Activated CD8-positive, alpha-beta T cell treated with anti-CD3 and anti-CD28 coated beads for 36 hours (primary cell): ENCODE measurements around the gene SUCLG2. TPM values are rescaled to one million over a fixed set of nuclear protein-coding genes. Genes with fewer than 3 reads are reported as not detected.

ENCODE experiments used
- ATAC-seq: fragments of 200-7000 bp; cut with Tn5 transposase; one replicate; pipeline ENCODE4 v1.10.0; 2021; ENCODE audit warnings: mild to moderate bottlenecking, moderate library complexity
- CTCF ChIA-PET: fragments of 350-600 bp; sonication (Branson Sonifier 250); formaldehyde crosslinking; loops from one replicate; lab custom pipeline; 2021; ENCODE audit warnings: antibody characterized with exemption; lab: Charles Lee
- POLR2A ChIA-PET: fragments of 350-600 bp; sonication (Branson Sonifier 250); formaldehyde crosslinking; loops from one replicate; lab custom pipeline; 2021; ENCODE audit warnings: antibody characterized with exemption; lab: Charles Lee
- DNase-seq: peaks from one replicate; pipeline ENCODE4 v3.0.0-alpha.2; 2020
- H3K27ac Mint-ChIP-seq: one replicate; pipeline ENCODE4 v1.8.0; 2021; ENCODE audit warnings: mild to moderate bottlenecking, mixed read lengths
- H3K27me3 Mint-ChIP-seq: one replicate; pipeline ENCODE4 v1.8.0; 2021; ENCODE audit warnings: mixed read lengths
- H3K36me3 Mint-ChIP-seq: one replicate; pipeline ENCODE4 v1.8.0; 2021; ENCODE audit warnings: low read depth, mixed read lengths
- H3K4me1 Mint-ChIP-seq: one replicate; pipeline ENCODE4 v1.8.0; 2021; ENCODE audit warnings: low read depth, mixed read lengths
- H3K4me3 Mint-ChIP-seq: one replicate; pipeline ENCODE4 v1.8.0; 2021; ENCODE audit warnings: mild to moderate bottlenecking, moderate library complexity, mixed read lengths
- H3K9me3 Mint-ChIP-seq: one replicate; pipeline ENCODE4 v1.8.0; 2021; ENCODE audit warnings: mixed read lengths
- intact Hi-C: fragments of 100-400 bp; cut with micrococcal nuclease; formaldehyde crosslinking; loops from one replicate; pipeline ENCODE4 v1.10.0; 2022
- total RNA-seq, 2 experiments: library from RNA; stranded (reverse); gene quantifications; one replicate each; pipeline ENCODE4 v1.2.3, GENCODE V29; 2021
- TF ChIP-seq, protein P1 (sequence below): fragments of 200-600 bp; IDR thresholded peaks from one replicate; pipeline ENCODE4 v1.8.0; 2022; ENCODE audit warnings: antibody characterized with exemption, mild to moderate bottlenecking

SUCLG2 gene
- total RNA-seq, 2 experiments from 2014 or later, result 61.3 to 65.5 TPM

DNA sequence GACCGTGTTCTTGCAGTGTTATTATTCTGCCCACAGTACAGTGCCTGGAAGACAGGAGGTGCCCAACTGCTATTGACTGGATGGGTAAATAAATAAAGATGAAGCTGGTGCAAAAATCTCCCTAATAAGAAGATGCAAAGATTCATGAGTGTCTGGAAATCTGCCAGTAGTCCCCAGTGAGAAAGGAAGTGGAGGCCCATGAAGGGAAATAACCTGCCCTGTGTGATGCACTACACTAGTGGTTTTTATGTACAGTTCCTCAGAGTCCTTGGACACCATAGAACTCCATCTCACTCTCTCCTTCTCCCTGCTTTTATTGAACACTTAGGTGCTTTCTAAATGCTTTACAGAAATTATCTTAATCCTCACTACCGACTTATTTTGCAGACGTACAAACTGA is 8.3 kb upstream of the SUCLG2 start:
- no peaks in the 10 kb centered on the region for H3K27me3 Mint-ChIP-seq
- ATAC-seq (peak; percentile 49), DNase-seq (no peak)
- no peak overlapping the region for H3K27ac Mint-ChIP-seq
- TF ChIP-seq, protein P1, sequence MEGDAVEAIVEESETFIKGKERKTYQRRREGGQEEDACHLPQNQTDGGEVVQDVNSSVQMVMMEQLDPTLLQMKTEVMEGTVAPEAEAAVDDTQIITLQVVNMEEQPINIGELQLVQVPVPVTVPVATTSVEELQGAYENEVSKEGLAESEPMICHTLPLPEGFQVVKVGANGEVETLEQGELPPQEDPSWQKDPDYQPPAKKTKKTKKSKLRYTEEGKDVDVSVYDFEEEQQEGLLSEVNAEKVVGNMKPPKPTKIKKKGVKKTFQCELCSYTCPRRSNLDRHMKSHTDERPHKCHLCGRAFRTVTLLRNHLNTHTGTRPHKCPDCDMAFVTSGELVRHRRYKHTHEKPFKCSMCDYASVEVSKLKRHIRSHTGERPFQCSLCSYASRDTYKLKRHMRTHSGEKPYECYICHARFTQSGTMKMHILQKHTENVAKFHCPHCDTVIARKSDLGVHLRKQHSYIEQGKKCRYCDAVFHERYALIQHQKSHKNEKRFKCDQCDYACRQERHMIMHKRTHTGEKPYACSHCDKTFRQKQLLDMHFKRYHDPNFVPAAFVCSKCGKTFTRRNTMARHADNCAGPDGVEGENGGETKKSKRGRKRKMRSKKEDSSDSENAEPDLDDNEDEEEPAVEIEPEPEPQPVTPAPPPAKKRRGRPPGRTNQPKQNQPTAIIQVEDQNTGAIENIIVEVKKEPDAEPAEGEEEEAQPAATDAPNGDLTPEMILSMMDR, result no peak
- peaks cover 11% of the 10 kb centered on the region for H3K9me3 Mint-ChIP-seq
- CTCF ChIA-PET, result interaction anchor here (0.5 kb wide), 1 partner anchor 127 kb away, joined by 3 read pairs; no protein-coding TSS in a partner anchor
- no peaks in the 10 kb centered on the region for H3K36me3 Mint-ChIP-seq
- intact Hi-C loops, result no loop called here
- H3K4me1 Mint-ChIP-seq, result peaks cover 41% of the 10 kb centered on the region
- POLR2A ChIA-PET, result no interaction called here
- no peak overlapping the region for H3K4me3 Mint-ChIP-seq

DNA sequence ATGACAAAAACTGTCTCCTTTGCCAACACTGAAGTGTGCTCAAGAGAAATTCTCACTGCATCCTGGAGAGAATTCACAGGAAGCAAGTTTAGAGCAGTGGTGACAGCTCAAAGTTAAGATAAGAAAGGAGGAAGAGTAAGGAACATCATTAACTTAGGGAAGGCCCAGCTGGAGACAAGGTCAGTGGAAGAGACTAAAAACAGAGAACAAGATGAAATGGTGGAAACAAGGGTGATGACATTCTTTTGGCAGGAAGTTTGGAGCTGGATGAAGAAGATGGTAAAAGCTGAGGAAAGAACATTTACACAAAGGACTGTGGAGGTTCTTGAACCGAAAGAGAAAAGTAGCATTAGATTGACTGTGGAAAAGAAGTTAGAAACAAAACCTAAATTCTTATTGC is 6.7 kb upstream of the SUCLG2 start:
- H3K36me3 Mint-ChIP-seq, result peaks cover under 1% of the 10 kb centered on the region
- DNase-seq (no peak), ATAC-seq (no peak)
- POLR2A ChIA-PET, result interaction anchor here (0.6 kb wide), 1 partner anchor 221 kb away, joined by 3 read pairs; no protein-coding TSS in a partner anchor
- TF ChIP-seq, protein P1, result no peak
- H3K27me3 Mint-ChIP-seq, result no peaks in the 10 kb centered on the region
- no peak overlapping the region for H3K27ac Mint-ChIP-seq
- CTCF ChIA-PET, result interaction anchor here (1.4 to 1.9 kb wide), 2 partner anchors 11 to 20 kb away, joined by 3 to 7 read pairs; no protein-coding TSS in a partner anchor
- peaks cover 46% of the 10 kb centered on the region for H3K4me1 Mint-ChIP-seq
- H3K9me3 Mint-ChIP-seq, result peaks cover 6% of the 10 kb centered on the region
- intact Hi-C loops, result no loop called here
- H3K4me3 Mint-ChIP-seq, result no peak overlapping the region

DNA sequence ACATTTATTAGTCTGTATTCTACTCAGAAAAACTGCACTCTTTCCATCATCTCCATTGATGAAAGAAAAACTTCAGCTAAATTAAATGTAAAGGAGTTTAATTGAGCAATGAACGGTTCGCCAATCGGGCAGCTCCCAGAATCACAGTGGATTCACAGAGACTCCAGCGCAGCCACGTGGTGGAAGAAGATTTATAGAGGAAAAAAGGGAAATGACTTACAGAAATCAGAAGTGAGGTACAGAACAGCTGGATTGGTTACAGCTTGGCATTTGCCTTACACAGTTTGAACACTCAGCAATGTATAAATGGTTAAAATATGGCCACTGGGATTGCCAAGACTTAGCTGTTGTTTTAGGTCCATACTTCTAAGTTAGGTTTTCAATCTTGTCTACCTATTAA is 2.8 kb upstream of the SUCLG2 start:
- intact Hi-C loops, result loop anchor here (10.0 kb wide), 1 partner anchor 272 kb away; no protein-coding TSS in a partner anchor
- H3K27me3 Mint-ChIP-seq, result no peaks in the 10 kb centered on the region
- H3K4me1 Mint-ChIP-seq, result peaks cover 45% of the 10 kb centered on the region
- no peak overlapping the region for H3K4me3 Mint-ChIP-seq
- TF ChIP-seq, protein P1, result no peak
- ChIA-PET POLR2A (interaction anchor here (1.6 kb wide), 1 partner anchor 27 kb away, joined by 4 read pairs; no protein-coding TSS in a partner anchor), CTCF (interaction anchor here (1.2 to 2.8 kb wide), 2 partner anchors 11 to 22 kb away, joined by 4 to 6 read pairs; no protein-coding TSS in a partner anchor)
- peaks cover 14% of the 10 kb centered on the region for H3K36me3 Mint-ChIP-seq
- ATAC-seq, result no peak
- no peak for DNase-seq
- H3K27ac Mint-ChIP-seq, result no peak overlapping the region
- H3K9me3 Mint-ChIP-seq, result peaks cover 6% of the 10 kb centered on the region

- TF ChIP-seq, protein P1, result no peak
- Mint-ChIP-seq H3K4me1 (peaks cover 46% of the 10 kb centered on the region), H3K36me3 (peaks cover 20% of the 10 kb centered on the region), H3K9me3 (peaks cover 6% of the 10 kb centered on the region), H3K27me3 (no peaks in the 10 kb centered on the region), H3K27ac (no peak overlapping the region), H3K4me3 (no peak overlapping the region)
- ChIA-PET CTCF (interaction anchor here (1.1 to 2.8 kb wide), 5 partner anchors 11 to 134 kb away, joined by 4 to 7 read pairs (median 5); no protein-coding TSS in a partner anchor), POLR2A (interaction anchor here (0.9 to 1.6 kb wide), 2 partner anchors 26 to 28 kb away, joined by 3 to 4 read pairs; no protein-coding TSS in a partner anchor)
- intact Hi-C loops, result loop anchor here (10.0 kb wide), 1 partner anchor 272 kb away; no protein-coding TSS in a partner anchor
- DNase-seq, result no peak
- ATAC-seq, result no peak
Measured at GRCh38 chr3:67656614-67657013, 2.2 kb upstream of the SUCLG2 start.
